CD4-positive, alpha-beta T cell treated with Interleukin-1 beta for 1 hour (primary cell): ENCODE data around the gene PPP1R12A.

ENCODE experiments used
- DNase-seq, 2 donors: peaks; one replicate each; pipeline ENCODE4 v3.0.0-alpha.2; 2020 to 2022

Gene PPP1R12A

DNA sequence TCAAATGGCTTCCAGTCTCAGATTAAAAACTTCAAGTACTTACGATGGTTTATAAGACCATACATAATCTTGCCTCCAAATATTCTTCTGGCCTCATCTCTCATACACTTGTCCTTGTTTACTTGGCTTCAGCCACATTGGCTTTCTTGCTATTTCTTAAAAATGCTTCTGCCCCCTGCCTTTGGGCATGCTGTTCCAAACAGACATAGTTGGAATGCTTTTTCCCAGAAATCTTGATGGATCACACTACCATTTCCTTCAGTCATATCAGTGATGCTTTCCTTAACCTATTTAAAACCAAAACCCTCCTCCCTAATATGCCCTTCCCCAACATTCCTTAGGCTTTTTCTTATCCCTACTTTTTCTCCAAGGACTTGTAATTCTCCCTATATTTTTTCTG lies 169.7 kb downstream of the PPP1R12A start:
- no peak for DNase-seq

DNA sequence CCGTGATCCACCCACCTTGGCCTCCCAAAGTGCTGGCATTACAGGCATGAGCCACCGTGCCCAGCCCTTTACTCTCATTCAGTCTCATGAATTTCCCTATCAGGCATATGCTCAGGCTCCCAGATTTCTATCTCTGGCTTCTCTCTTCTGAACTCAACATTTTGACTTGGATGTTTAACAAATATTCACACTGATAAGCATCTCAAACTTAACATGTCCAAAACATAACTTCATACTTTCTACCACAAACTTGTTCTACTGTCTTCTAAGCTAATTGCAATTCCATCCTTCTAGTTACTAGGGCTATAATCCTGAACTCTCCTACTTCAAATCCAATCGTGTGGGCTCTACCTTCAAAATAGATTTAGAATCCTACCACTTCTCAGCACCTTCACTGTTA lies 170.3 kb downstream of the PPP1R12A start:
- no peak for DNase-seq

GRCh38 chr12:79763766-79764452 lies 171.0 kb downstream of the PPP1R12A start:
- DNase-seq = no peak

GRCh38 chr12:79761341-79761740 lies 173.6 kb downstream of the PPP1R12A start:
- DNase-seq = no peak

- DNase-seq = no peak
These were observed 187.6 kb downstream of the PPP1R12A start for GRCh38 chr12:79747274-79747673.

- peak in 1 of 2 donors; percentile 37 for DNase-seq
These were observed 196.8 kb downstream of the PPP1R12A start for GRCh38 chr12:79737875-79738718.

- no peak for DNase-seq
These were observed 202.3 kb downstream of the PPP1R12A start for GRCh38 chr12:79732638-79733037.

GRCh38 chr12:79725987-79726386 lies 208.9 kb downstream of the PPP1R12A start:
- no peak for DNase-seq
